AG08396 (cell line): ENCODE results near the gene PPP1R2C.
A peak's percentile ranks its signal among the peaks of the same experiment; 100 is the strongest.

Experiments
- DNase-seq: peaks from one replicate; pipeline ENCODE4 v3.0.0; 2012; ENCODE audit warnings: low spot score, mixed read lengths

The PPP1R2C gene

DNA sequence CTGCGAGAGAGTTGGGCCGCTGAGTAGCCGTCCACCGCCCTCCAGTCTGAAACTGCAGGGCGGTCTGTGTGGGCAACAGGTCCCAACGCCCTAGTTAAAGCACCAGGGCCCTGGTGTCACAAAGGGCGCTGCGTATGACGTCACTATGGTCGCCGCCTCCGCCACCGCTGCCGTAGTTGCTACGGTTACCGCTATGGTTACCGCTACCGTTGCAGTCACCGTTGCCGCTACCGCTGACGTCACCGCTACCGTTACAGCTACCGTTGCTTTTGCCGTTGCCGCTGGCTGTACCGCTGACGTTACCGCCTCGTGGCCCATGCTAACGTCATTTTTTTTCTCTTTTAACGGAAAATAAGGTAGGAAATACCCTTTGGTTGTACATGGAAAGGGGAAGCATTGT lies at the start of gene PPP1R2C:
Gene PPP1R2C (minus strand): TSS at position 68 of the 400 bp plus-strand sequence. CDS start 84 bp downstream, outside the sequence.
- DNase-seq: no peak

DNA sequence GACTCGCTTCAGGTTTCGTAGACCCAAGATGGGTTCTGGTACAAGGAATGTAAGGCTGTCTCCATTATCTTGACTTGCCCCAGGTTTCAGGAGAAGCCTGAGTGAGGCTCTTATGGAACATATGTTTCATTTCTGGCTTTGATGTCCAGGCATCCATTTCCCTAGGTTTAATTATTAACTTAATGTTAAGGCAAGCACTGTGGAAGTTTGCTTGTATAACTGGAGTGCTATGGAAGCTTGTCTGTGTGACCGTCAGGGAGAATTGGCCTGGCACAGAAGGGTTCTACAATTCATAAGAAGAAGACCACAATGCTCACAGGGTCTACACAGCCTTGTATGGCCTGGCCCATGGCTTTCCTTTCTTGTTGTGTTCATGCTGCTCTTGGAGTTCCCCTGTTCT lies 47.2 kb upstream of the PPP1R2C start:
- DNase-seq: no peak

DNA sequence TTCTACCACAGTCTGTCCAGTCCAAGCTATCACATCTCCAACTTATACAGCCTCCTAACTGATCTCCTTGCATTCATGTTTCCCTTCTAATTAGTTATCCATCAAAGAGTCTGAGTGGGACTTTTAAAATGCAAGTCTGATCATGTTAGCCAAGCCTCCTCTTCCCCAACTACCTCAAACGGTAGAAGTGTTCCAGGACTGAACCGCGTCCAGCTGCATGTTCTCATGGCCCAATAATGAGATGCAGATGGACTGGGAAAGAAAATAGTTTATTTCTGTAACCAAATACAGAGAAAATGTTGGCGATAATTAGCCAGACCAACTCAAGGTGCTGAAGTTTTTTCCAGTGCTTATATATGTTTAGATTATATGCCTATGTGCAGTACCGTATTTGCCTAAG lies 46.6 kb upstream of the PPP1R2C start:
- DNase-seq: no peak

DNA sequence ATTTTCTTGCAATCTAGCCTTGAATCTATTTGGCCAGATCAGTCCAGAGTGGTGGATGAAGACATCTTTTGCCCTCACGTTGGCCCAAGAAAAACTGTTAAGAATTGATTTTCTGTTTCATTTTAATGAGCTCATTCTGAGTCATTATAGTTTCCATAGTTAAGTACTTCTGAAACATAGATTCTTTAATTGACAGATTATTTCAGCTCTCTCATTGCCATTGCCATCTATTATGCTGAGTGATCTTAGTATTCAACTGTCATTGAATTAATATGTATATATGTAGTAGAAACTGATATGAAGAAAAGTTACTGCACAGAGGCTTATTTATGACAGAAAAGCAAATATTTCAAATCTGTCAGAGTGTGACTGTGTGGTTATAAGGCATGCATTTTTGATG lies 45.5 kb upstream of the PPP1R2C start:
- DNase-seq: no peak

DNA sequence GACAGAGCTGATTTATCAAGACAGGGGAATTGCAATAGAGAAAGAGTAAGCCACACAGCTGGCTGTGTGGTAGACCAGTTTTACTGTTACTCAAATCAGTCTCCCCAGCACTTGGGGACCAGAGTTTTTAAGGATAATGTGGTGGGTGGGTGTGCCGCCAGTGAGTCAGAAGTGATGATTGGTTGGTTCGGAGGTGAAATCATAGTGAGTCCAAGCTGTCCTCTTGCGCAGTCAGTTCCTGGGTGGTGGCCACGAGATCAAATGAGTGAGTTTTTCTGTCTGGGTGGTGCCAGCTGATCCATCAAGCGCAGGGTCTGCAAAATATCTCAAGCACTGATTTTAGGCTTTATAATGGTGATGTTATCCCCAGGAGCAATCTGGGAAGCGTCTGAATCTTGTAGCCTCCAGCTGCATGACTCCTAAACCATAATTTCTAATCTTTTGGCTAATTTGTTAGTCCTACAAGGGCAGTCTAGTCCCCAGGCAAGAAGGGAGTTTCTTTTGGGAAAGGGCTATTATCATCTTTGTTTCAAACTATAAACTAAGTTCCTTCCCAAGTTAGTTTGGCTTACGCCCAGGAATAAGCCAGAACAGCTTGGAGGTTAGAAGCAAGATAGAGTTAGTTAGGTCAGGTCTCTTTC lies 44.0 kb upstream of the PPP1R2C start:
- DNase-seq: no peak

DNA sequence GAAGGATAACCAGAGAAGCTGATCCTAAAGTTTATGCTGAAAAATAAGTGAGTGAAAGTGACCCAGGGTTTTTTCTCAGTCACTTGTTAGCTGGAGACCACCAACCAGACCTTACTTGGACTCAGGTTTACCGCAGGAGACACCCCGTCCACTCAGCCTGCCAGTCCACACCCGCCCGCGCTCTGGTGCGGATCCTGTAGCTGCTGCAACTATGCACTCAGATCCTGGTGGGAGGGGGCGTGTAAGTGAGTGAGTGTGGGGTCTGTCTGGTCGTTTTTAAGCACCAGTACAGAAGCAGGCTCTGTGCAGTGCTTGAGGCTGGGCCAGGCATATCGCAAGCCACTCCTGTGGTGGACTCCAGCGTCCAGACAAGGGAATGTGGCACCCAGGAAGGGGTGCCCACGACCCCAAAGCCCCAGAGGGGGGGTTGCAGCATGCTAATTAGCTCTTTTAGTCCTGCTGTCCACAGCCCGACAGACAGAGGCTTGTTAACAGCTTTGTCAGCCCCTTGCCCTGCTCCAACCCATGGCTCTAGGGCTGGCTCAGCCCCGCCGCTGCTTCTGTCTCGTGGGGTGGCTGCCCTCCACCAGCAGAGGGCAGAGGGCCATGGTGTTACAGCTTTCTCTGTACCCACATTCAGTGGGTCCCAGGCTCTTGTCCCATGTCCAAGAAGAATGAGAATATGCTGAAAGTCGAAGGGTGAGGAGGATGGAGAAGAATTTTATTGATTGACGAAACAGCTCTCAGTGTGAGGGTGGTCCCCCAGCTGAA lies 40.4 kb upstream of the PPP1R2C start:
- DNase-seq: no peak

DNA sequence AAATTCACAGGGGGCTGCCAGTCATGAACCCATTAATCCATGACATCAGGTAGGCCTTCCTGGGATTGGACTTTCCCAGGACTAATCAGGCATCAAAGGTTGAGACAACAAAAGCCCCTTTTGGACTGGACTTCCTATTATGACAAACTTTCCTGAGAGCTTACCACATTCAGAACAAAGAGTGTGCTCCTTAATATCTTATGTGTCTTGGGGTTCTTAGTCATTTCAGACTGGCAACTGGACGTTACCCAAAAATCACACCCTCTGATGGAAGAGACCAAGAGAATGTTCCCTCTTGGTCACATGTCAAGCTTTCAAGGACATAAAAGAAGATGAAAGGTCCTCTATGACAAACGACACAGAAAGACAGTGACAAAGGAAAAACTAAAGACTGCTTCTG lies 31.6 kb upstream of the PPP1R2C start:
- DNase-seq: no peak

DNA sequence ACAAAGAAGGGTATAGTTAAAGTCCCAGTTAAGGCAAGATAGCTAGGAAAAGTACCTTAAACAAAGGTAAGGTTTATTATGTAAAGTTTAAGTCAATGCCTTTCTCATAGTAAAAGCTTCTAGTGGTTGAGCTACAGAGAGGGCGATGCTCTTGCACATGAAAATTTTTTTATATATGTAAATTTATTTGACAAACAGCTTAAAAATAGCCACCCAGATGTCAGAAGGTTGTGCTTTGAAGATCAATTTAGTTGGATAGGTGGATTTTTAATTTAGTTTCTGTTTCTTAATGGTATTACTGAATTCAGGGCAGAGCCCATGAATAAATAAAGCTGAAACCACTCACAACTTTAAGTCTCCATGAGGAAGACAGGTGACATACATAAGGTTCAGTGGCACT lies 29.4 kb upstream of the PPP1R2C start:
- no peak for DNase-seq

DNA sequence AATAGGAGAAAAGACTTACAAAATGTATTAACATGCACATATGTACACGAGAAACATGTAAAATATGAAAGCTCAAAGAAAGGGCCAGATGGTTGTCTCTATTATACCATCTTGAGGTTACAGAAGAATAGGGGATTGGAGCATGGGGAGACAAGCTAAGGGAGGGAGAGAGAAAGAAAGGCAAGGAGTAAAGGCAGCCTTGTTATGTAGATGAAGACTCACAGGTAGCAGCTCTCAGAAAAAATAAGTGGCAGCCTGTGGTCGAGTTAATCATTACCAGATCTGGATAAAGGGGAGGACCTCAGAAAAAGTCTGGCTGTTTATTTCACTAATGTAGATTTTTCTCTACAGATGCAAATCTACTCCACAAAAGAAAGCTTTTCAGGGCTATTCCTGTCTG lies 26.6 kb upstream of the PPP1R2C start:
- no peak for DNase-seq

DNA sequence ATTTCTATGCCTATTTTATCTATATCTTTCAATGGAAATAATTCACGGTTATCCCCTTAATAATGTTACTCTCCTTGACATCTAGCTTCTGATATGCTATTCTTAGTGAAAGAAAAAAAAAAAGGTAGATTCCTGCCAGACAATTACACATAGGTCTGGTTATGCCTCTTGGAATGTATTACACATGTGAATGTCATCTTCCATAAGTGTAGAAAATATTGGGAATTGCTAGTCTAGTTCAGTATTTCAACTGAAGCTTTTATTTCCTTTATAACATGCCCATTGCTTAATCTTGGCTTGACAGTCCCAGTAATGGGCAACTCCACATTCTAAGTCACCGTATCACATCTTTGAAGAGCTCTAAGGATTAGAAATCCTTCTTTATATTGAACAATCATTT lies 25.4 kb upstream of the PPP1R2C start:
- peak; percentile 7 for DNase-seq

DNA sequence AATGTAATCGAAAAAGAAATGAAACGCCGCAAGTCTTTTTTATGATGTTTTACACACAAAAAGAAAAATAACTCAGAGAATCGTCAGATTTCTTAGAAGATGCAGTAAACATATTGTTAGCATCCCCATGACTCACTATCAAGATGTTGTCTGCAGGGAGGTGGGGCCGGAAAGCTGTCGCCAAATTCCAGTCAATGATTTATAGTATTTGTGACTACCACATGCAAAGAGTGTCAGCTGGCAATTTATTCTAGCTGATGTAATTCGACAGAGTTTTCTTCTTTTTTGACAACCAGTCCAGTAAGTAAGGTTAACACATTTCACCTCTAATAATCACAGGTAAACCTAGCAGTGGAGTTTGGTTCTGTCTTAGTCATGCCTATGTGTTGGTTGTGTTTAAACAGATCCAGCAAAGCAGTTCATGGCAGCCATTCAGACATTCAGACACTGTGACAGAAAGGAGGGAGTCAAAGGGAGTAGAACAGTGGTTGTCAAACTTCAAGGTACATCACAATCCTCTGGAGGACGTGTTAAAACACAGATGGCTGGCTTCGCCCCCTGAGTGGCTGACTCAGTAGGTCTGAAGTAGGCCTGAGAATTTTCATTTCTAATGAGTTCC lies 19.8 kb upstream of the PPP1R2C start:
- DNase-seq: no peak

DNA sequence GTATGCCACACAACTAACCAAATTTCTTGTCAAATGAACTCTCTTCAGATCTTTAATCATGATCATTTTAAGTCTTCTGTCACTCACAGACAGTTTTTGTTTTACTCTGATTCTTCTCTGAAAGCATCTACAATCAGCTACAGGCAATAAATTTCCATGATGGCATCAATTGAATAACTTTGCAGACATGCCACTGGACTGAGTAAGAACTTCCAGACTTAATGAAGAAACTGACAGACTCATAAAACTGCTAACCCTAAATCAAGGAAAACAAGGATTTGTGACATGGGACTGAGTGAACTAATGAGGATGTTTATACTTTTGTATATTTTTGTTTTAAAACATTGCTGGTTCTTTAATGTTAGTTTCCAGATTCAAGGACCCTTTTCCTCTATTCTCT lies 5.5 kb upstream of the PPP1R2C start:
- no peak for DNase-seq

DNA sequence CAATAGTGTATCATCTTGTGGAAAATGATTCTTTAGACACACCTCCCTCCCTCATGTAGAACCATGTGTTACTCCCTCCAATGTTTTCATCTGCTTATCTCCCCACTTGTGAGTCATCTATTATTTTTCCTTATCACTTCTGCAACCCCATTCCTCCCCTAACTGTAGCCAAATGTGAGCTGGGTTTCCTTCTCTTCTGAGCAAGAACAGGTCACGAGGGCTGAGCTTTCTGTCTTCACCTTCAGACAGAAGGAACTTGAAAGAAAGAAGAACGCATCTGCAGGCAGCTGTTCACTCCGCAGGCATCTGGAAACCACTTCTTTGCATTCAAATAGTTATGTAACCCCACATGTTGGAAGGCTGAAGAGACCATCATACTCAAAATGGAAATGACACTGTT lies 1.8 kb downstream of the PPP1R2C start:
- no peak for DNase-seq

DNA sequence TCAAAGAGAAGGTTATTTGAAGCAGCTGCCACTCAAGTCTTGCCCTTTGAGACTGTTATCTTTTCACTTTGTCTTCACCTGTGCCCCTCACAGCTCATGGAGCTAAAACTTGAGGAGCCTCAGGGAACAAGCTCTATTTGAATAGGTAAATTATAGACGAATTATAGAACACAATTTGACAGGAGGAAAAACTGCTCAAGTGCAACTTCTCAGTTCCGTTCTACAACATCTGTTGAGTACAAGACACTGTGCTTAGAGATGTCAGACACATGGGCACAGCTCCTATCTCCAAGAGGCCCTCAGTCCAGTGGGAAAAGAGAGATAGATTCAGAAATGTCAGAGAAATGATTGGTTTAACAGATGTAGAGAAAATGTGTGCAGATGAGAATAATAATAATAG lies 5.1 kb downstream of the PPP1R2C start:
- DNase-seq: no peak

DNA sequence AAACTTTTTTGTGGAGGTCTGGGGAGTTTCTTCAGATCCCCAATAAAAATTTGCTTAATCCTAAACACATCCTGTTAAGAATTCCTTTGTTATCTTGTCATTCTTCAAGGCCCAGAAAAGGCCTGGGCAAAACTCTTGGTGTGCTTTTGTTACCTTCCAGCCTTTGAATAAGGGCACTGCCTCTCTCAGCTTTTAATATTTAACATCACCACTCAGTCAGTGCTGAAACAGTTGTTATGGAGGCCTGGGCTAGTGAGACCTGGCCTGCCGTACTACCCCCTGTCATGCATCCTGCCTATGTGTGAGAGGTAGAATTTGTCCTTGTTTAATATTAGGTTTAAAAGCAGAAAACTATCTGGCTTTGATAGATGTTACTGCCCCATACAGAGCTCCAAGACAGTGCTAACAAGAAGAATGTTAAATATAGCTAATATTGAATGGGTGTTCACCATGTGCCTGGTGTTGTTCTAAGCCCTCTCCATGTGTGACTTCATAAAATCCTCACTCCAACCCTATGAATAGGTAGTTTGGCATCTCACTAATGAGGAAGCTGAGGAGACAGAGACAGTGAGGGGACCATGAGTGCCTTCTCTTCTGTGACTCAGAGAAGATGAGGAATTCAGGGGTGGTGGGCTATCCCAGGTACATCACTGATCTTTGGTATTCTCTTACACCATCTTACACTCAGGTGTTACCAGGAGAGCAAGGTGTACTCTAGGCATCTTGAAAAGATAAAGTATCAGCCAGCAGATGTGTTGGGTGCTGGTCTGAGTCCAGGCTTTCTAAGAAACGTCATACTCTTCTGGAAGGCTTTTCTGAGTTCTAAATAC lies 6.2 kb downstream of the PPP1R2C start:
- no peak for DNase-seq

DNA sequence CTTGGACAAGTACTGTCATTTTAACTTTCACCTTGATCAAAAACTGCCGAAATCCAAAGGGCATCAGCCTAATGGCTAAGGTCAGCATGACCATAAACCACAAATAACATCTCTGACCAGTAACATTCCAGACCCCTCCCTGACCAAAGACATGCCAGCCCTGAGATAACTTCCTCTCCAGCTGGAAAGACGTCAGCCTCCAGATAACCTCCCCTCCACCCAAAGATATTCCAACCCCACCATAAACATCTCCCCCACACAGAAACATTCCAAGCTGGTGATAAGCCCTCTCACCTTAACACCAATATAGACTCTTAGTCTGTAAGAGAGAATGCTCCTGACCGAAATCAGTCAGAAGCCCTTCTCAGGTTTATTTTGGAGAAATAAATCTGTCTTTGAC lies 7.4 kb downstream of the PPP1R2C start:
- no peak for DNase-seq

DNA sequence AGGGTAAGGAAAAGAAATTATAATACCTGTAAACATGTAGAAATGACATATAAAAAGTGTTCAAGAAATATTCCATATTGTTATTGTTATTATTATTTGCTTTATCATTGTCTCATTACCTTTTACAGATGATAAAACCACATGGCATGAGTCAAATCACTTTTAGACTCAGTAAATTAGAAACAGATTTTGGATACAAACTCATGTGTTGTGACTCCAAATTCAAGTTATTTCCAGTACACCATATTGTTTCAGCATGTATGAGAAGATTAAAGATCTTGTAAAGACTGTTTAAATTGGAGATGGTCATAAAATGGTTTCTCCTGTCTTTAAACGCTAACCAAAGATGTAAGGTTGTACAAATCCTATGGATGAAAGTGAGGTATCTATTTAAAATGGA lies 18.1 kb downstream of the PPP1R2C start:
- no peak for DNase-seq

DNA sequence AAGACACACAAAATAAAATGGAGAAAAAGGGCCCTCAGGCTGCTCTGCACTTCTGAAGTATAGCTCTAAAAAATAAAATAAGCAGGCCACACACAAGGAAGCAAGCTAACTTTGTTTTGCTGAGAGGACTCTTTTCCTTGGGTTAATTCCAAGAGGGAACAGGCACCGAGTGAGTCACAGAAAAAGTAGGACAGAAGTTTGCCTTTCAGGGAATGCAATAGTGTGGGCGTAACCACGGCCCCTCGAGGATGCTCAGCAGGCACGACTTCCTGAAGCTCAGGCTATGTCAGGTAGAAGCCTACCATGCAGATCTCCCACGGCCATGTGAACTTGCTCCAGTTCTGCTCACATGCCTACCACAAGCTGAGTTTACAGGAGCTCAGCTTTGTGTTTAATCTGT lies 22.1 kb downstream of the PPP1R2C start:
- DNase-seq: peak; percentile 13

DNA sequence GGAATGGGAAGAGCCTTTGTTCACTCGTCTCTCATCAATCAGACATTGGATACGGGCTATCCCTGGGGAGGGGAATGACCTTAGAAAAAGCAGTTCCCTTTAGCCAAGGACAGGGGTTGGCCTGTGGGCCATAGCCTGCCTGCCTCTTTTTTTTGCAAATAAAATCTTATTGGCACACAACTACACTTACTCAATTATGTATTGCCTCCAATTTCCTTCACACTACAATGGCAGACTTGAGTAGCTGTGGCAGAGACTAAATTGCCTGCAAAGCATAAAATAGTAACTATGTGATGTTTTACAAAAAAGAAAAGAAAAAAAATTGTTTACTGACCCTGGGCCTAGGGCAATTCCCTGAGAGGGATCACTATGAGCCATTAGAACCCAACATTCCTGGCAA lies 23.4 kb downstream of the PPP1R2C start:
- no peak for DNase-seq

DNA sequence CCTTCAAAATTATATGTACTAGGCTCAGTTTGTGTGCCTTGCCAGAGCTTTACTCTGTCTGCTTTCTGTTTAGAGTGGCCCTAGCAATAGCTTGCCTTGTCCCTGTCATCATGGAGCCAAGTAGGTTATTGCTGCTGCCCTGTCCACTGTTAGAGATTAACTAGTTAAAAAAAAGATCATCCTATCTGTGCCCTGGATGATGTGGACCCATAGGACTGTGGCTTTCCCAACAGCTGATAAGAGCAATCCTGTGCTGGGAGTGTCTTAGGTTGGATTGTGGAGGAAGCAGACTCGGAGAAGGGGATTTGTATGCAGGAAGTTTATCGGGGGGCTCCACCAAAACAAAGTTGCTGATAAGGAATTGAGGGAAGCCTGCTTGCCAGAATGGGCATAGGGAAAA lies 23.8 kb downstream of the PPP1R2C start:
- no peak for DNase-seq

DNA sequence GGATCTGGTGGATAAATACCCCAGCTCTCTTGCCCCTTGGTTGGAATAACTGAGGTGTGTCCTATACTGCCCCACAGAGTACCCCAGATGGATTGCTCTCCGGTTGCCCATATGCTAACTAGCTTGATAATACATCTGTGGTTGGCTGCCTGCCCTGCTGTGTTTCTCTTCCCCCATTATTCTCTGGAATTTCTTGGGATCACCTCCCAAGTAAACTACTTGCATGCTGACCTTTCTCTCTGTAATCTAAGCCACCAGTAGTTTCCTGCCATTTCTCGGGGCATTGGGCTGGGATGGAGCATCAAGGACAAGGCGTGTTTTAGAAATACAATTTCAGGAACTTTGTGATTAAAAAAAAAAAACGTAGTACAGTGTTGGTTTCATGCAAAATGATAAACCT lies 25.2 kb downstream of the PPP1R2C start:
- no peak for DNase-seq

DNA sequence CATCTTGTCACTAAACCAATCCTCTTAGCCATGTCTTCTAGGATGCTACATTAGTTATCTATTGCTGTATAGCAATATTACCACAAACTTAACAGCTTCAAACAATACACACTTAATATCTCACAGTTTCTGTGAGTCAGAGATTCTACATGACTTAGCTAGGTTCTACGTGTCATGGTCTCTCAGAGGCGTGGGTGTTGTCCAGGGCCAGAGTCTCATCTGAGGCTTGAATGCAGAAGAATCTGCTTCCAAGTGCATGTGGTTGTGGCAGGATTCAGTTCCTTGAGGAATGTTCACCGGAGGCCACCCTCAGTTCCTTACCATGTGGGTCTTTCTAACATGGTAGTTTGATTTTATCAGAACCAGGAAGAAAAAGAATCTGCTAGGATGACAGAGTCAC lies 26.4 kb downstream of the PPP1R2C start:
- DNase-seq: no peak
